ENCODE data around the gene RAPGEF1. TPM values are rescaled to one million over a fixed set of nuclear protein-coding genes. Genes with fewer than 3 reads are reported as not detected.

Gene RAPGEF1
- total and polyA plus RNA-seq, 10 donors = 16.9 to 137 (median 104) TPM

- peak; percentile 87 for DNase-seq
- no peaks in the 10 kb centered on the region for H3K36me3 ChIP-seq
- intact Hi-C loops (cut with DNase I; ENCODE audit: low total_unique reads) = loop anchor here (10.0 kb wide), 1 partner anchor 59 kb away; no protein-coding TSS in a partner anchor
Measured at GRCh38 chr9:131734165-131734610, 5.7 kb downstream of the RAPGEF1 start.

GRCh38 chr9:131733541-131734061 lies 6.3 kb downstream of the RAPGEF1 start:
- H3K27ac ChIP-seq = peak overlapping the region; percentile 65 to 98 (median 89)
- peak overlapping the region in 2 of 8 donors; percentile 13 to 52 for H3K4me3 ChIP-seq
- 20 to 46% (median 27%) methylated on average over 15 to 16 of the region's 16 CpGs for WGBS, 5 donors
- peaks cover 75 to 100% (median 99%) of the 10 kb centered on the region in 6 donors for H3K4me1 ChIP-seq
- H3K27me3 ChIP-seq (replicated peaks in 1 of 7) = no peaks in the 10 kb centered on the region
- DNase-seq = no peak
- intact Hi-C loops (cut with DNase I; ENCODE audit: low total_unique reads) = loop anchor here (10.0 kb wide), 1 partner anchor 59 kb away; no protein-coding TSS in a partner anchor
- H3K36me3 ChIP-seq = no peaks in the 10 kb centered on the region
- no peaks in the 10 kb centered on the region for H3K9me3 ChIP-seq
- no peak for TF ChIP-seq POLR2A (IDR thresholded peaks at IDR 0.05)
- TF ChIP-seq CTCF (IDR thresholded peaks at IDR 0.05 in 8 of 11, conservative IDR thresholded peaks at IDR 0.05 in 3 of 11) = no peak
- TF ChIP-seq POLR2AphosphoS5 (IDR thresholded peaks at IDR 0.05) = peak in 1 of 3 donors; percentile 64

More at GRCh38 chr9:131734165-131734610, 5.7 kb downstream of the RAPGEF1 start:
- Histone ChIP-seq H3K27ac (peak overlapping the region; percentile 65 to 98 (median 89)), H3K27me3 (replicated peaks in 1 of 7) (no peaks in the 10 kb centered on the region), H3K4me3 (peak overlapping the region in 2 of 8 donors; percentile 13 to 52), H3K9me3 (no peaks in the 10 kb centered on the region), H3K4me1 (peaks cover 73 to 100% (median 98%) of the 10 kb centered on the region in 6 donors)
- TF ChIP-seq POLR2AphosphoS5 (IDR thresholded peaks at IDR 0.05) (peak in 2 of 3 donors; percentile 52 to 81), CTCF (IDR thresholded peaks at IDR 0.05 in 8 of 11, conservative IDR thresholded peaks at IDR 0.05 in 3 of 11) (no peak), POLR2A (IDR thresholded peaks at IDR 0.05) (no peak)
- 9 to 18% (median 12%) methylated on average over 6 of the region's 6 CpGs for WGBS, 5 donors

- intact Hi-C loops (cut with DNase I; ENCODE audit: low total_unique reads) = loop anchor here (10.0 kb wide), 1 partner anchor 58 kb away; no protein-coding TSS in a partner anchor
- WGBS, 5 donors = 31 to 50% (median 33%) methylated on average over 12 of the region's 12 CpGs
- Histone ChIP-seq H3K9me3 (no peaks in the 10 kb centered on the region), H3K4me1 (peaks cover 79 to 100% (median 99%) of the 10 kb centered on the region in 6 donors), H3K4me3 (peak overlapping the region in 3 of 8 donors; percentile 11 to 52 (median 13)), H3K27me3 (replicated peaks in 1 of 7) (no peaks in the 10 kb centered on the region), H3K27ac (peak overlapping the region; percentile 65 to 98 (median 89)), H3K36me3 (no peaks in the 10 kb centered on the region)
- DNase-seq = no peak
- TF ChIP-seq CTCF (IDR thresholded peaks at IDR 0.05 in 8 of 11, conservative IDR thresholded peaks at IDR 0.05 in 3 of 11) (no peak), POLR2AphosphoS5 (IDR thresholded peaks at IDR 0.05) (peak in 1 of 3 donors; percentile 87)
Measured at GRCh38 chr9:131732636-131733289, 7.1 kb downstream of the RAPGEF1 start.

- intact Hi-C loops (cut with DNase I; ENCODE audit: low total_unique reads) = loop anchor here (10.0 kb wide), 1 partner anchor 57 kb away; no protein-coding TSS in a partner anchor
Measured at GRCh38 chr9:131732061-131732526, 7.8 kb downstream of the RAPGEF1 start.

More at GRCh38 chr9:131732061-131732526, 7.8 kb downstream of the RAPGEF1 start:
- Histone ChIP-seq H3K27me3 (replicated peaks in 1 of 7) (no peaks in the 10 kb centered on the region), H3K27ac (peak overlapping the region; percentile 78 to 98 (median 89)), H3K9me3 (no peaks in the 10 kb centered on the region), H3K36me3 (no peaks in the 10 kb centered on the region), H3K4me1 (peaks cover 78 to 100% (median 99%) of the 10 kb centered on the region in 6 donors), H3K4me3 (peak overlapping the region in 2 of 8 donors; percentile 5 to 52)
- 70 to 74% (median 71%) methylated on average over 8 of the region's 8 CpGs for WGBS, 5 donors
- TF ChIP-seq POLR2A (IDR thresholded peaks at IDR 0.05) (no peak), CTCF (IDR thresholded peaks at IDR 0.05 in 8 of 11, conservative IDR thresholded peaks at IDR 0.05 in 3 of 11) (no peak), POLR2AphosphoS5 (IDR thresholded peaks at IDR 0.05) (no peak)
- no peak for DNase-seq

All from spleen (tissue), 11 donors.